ENCODE results near the gene SKAP1. TPM values are rescaled to one million over a fixed set of nuclear protein-coding genes. Genes with fewer than 3 reads are reported as not detected.

SKAP1 gene
- not detected in 2 replicates for total RNA-seq

DNA sequence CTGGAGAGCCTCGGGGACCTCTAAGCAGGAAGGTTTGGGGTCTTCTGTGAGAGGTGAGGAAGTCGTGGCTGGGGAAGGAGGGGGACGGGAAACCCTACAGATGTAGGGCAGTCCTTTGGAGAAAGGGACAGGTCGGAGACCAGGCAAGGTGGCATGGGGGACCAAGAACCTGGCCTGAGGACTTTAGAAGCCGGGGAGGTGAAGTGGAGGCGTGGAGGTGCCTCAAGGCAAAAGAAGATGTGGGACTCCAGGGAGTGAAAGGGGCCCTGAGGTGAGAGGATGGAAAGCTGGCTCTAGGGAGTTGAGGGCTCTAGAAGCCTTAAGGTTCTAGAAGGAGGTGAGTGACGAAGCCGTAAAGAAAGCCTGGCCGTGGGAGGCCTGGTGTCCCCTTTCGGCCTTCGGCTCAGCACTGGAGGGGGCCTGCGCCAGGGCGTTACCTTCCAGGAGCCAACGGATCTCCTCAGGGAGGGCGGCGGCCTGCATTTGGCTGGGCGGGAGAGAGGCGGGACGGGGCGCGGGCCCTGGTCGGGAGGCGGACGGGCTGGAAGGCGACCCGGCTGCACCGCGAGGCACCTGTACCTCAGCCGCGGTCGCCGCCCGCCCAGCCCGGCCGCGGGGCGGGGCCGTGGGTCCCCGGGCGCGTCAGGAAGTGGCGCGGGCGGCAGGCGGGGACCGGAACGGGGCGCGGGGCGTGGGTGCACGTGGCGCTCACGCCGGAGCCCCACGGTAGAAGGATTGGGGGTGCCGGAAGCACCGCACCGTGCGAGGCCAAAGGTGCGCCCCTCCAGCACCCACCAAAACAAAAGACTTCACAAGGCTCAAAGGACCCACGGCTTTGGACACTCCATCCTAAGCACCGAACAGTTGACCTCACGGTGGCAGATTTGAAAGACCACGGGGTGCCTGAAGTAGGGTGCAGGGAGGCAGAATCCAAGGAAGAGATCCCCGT is at the start of gene SKAP1:
Gene SKAP1, minus strand, starts transcription at position 577 of the 949 bp plus-strand sequence.

DNA sequence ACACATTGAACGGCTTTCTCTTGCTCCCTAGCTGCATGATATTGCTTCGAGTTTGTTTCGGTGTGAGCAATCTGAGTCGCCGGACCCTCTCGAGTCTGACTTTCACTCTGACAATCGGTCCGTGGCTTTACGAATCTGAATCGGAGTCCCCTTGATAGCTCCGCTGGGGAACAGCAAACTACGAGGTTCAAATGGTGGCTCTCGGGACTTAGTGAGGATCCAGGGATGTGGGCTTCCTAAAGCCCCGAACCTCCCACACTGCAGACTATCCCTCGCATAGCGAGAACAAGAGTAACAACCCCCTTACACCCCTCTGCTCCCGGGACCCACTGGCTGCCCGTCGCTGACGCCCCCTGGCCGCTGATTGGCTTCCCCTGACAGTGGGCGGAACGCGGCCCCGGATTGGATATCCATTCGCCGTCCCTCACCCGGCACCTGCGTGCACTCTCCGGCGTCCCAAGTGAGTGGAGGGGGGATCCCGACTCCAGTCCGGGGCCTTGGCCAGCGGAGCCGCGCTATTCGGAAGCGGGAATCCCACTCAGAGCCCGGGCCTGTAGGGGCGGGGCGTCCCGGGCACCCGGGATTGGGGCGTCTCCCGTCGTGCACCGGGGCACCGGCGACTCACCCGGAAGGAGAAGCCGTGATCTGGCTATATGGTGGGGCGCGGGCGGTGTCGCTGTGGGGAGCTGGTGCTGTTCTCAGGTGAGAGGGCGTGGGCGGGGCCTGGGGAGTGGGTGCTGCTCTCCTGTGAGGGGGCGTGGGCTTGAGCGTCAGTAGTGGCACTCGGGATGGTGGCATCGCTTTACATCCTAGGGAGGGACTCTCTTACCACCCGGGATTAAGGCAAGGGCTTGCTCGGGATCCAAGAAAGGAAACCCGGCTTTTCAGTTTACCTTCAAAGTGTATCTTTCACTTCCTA is 322.6 kb downstream of the SKAP1 start, which contains the start of gene SNX11:
Gene SNX11, plus strand, starts transcription at position 630 of the 919 bp plus-strand sequence. CDS start 4,278 bp downstream, outside the sequence.

DNA sequence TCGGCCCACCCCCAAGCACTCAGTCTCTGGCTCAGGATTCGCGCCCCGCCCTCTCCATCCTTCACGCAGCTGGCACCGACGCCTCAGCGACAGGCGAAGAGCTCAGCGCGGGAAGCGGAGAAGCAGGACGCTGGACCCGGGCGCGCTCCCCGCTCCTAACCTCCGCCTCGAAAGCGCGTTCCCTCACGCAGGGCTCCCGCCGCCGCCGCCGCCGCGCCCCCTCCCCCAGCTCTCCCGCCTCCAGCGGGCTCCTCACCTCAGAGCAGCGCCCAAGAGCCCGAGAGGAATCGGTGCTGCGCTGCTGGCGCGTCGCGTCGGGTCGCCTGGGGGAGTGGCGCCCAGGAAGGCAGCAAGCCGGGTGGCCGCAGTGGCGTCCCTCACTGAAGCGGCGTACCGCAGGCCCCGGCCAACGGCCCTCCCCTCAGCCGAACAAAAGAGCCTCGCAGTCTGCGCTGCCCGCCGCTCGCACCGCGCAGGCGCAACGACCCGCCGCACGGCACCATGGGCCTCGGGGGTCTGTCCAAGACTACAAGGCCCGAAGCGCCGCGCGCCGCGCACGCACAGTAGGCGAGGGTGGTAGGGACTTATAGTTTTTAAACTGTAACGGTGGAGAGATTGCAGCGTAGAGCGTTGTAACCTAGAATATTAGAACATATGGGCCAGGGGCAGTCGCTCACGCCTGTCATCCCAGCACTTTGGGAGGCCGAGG is 328.8 kb downstream of the SKAP1 start, which contains the start of gene CBX1:
Gene CBX1, minus strand, starts transcription at position 467 of the 709 bp plus-strand sequence. CDS start 24,474 bp downstream, outside the sequence.

Other genes with a start within 250 kb of the SKAP1 start
- gene HOXB1, start 100.8 kb upstream of the SKAP1 start, total RNA-seq: not detected in 2 replicates
- gene HOXB2, start 114.9 kb upstream of the SKAP1 start, total RNA-seq: 8.0 and 8.6 TPM in 2 replicates
- gene HOXB4, start 148.1 kb upstream of the SKAP1 start, total RNA-seq: 1.00 and 1.1 TPM in 2 replicates
- 3.0 and 4.0 TPM in 2 replicates for gene HOXB3, start 160.0 kb upstream of the SKAP1 start, total RNA-seq
- gene HOXB5, start 163.6 kb upstream of the SKAP1 start, total RNA-seq: not detected in 2 replicates
- 0.62 and 0.77 TPM in 2 replicates for gene HOXB6, start 174.8 kb upstream of the SKAP1 start, total RNA-seq
- gene HOXB7, start 180.8 kb upstream of the SKAP1 start, total RNA-seq: 1.4 and 1.7 TPM in 2 replicates
- 0.22 TPM in 1 of 2 replicates, not detected in the other for gene HOXB8, start 185.1 kb upstream of the SKAP1 start, total RNA-seq
- gene HOXB9, start 196.1 kb upstream of the SKAP1 start, total RNA-seq: not detected in 2 replicates